Sciatic nerve (tissue), 2 donors: ENCODE results near the gene VPS33A. TPM values are rescaled to one million over a fixed set of nuclear protein-coding genes. Genes with fewer than 3 reads are reported as not detected.
A peak's percentile ranks its signal among the peaks of the same experiment; 100 is the strongest.

Experiments used
- ATAC-seq: fragments of 200-7000 bp; cut with Tn5 transposase; one replicate; pipeline ENCODE4 v1.9.1; 2020; ENCODE audit warnings: mild to moderate bottlenecking, moderate library complexity
- DNase-seq: peaks from one replicate; pipeline ENCODE4 v3.0.0-alpha.2; 2020; ENCODE audit warnings: low spot score
- intact Hi-C: fragments of 100-400 bp; cut with DNase I; formaldehyde crosslinking; loops from one replicate; pipeline ENCODE4 v1.14.2; 2022
- total RNA-seq: library from RNA; stranded (reverse); fragmentation: NEBNext Ultra II Directional; extraction: Animal tissue kit (Norgen Biotek cat#: 25700); gene quantifications from one replicate; pipeline ENCODE4 v1.2.1, GENCODE V29; 2021
- donor health status: DM: no; HTN: no; CAD: no.
- donor health status: DM: no; HTN: no; CAD: no.

Gene VPS33A
- total RNA-seq: 16.5 TPM

DNA sequence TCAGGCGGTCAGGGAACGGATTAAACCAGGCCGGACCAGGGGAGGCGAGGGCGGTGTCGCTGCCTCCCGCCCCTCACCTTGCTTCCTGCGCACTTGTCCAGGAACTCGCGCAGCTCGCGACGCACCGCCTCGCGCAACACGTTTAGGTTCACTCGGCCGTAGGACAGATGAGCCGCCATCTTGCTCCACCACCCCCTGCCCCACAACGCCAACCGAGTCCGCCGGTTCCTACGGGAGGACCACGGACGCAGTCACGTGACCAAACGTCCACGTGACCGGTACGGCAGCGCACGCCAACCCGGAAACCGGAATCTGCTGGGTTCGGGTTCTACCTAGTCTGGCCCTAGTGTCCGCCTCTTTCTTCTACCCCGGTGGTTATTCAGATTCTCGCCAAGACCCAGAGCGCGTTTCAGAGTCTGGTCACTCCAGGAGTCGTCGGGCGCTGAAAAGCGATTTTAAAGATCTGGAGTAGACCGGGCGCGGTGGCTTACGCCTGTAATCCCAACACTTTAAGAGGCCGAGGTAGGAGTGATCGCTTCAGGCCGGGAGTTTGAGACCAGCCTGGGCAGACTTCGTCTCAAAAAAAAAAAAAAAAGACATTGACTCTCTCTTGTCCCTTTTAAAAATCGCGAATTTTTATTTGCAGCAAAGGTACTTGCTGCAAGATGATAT is at the start of gene VPS33A:
TSS of gene VPS33A (minus strand) at position 265 of the 672 bp plus-strand sequence. CDS start at position 179, 86 bp downstream.
- intact Hi-C loops: no loop called here
- peak; percentile 100 for ATAC-seq
- DNase-seq: peak; percentile 98

DNA sequence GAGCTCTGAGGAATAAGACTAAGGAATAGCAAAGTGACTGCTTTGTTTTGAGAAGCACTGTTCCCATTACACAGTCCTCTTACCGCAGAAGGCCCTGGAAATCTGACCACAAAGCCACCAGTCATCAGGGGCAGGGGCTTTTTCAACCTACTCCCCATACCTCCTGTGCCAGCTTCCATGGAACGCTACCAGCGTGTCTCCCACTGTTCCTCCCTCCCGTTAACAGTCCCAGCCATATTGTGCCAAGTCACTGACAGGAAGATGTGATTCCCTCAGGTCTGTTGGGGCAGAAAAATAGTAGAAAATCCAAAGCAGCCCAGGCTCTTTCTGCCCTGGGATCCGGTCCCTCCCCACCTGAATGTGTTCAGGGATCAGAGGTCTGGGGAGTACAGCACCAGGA is 46.6 kb upstream of the VPS33A start:
- intact Hi-C loops: no loop called here
- ATAC-seq (no peak), DNase-seq (no peak)

GRCh38 chr12:122311696-122312095 is 45.4 kb upstream of the VPS33A start:
- no peak for DNase-seq
- intact Hi-C loops: no loop called here
- ATAC-seq: no peak

DNA sequence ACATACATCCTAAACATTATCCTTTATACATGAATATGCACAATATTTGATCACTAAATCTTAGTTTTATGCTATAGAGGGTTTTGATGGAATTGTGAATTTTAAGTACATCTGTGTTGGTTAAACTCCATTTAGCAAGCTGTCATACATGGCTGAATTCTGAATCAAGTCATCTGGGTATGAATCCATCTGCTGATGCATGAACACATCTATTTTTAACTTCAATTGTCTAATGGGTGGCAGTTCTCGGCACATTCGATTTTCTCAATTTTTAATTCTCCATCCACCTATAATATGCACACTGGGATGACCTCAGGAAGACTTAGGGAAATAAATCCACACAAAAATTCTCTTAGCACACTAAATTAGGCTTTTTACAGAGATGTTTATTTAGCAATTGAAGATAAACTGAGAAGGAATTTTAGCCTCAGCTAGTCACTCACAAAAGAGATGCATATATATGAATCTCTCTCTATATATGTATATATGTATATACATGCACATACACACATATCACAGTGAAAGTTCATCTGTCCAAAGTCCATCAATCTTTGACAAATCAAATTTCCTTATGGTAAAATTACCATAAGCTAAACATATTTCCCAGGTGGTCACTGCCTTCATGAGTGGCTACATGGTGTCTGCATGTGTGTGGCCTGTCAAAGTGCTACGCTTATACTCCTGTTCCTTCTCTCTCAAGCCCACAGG is 44.5 kb upstream of the VPS33A start:
- ATAC-seq: no peak
- intact Hi-C loops: no loop called here

DNA sequence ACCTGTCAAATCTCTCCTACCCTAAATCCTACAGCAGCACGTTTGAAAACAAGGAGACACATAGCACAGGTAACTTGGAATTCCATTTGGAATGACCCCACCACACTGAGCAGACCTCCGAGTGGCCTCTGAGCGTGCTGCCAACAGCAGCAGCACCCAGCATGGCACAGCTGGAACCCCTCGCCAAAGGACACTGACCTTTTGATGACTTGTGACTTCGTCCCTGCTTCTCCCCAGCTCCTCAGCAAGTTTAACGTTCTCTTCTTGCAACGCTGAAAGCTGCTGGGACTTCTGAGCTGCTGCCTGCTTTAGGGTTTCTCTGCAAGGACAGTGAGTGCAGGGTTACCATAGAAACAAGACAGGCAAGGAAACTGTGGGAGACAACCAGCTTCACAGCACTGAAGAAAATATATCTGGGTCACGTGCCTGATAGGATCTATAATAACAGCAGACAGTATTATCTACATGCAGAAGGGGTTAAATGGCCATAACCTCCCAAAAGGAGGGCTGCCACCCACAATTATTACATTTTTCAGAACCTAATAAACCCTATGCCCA is 43.3 kb upstream of the VPS33A start:
- DNase-seq: no peak
- no peak for ATAC-seq
- intact Hi-C loops: no loop called here

More for the DNA sequence above, 44.5 kb upstream of the VPS33A start:
- no peak for DNase-seq

GRCh38 chr12:122308811-122309210 is 42.5 kb upstream of the VPS33A start:
- intact Hi-C loops: no loop called here
- ATAC-seq (no peak), DNase-seq (no peak)

DNA sequence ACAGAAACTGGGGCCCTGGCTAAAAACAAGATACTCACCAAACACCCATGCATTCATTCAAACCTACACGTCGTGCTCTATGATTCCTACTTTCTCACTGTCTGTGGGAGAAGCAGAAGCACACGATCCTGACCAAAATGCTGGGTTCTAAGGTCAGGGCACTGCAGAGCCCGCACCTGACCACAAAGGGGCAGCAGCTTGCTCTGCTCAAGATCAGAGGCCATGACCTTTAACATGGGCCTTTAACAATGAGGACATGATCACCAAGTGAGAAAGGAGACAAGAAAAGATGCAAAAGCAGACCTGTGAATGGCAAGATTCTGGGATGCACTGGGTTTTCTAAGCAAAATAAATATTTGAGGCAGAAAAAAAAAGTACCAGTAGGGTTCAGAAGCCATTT is 40.1 kb upstream of the VPS33A start:
- intact Hi-C loops: no loop called here
- no peak for DNase-seq
- no peak for ATAC-seq

DNA sequence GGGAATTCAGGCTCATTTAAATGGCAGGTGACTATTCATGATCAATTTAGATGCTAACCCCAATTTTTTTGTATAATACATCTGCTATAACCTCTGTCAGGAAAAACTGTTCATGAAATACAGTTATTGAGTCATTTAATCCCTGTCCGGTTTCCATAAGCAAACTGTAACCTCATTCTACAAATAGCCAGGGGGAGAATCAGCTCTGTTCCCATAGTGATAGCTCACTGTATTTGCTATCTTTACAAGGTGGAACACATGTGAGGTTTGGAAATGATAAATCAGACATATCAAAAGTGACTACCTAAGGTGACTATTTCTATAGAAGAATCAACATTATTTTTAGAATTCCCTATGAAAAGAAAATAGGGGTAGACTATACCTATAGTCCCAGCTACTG is 38.6 kb upstream of the VPS33A start:
- ATAC-seq (no peak), DNase-seq (no peak)
- intact Hi-C loops: no loop called here

DNA sequence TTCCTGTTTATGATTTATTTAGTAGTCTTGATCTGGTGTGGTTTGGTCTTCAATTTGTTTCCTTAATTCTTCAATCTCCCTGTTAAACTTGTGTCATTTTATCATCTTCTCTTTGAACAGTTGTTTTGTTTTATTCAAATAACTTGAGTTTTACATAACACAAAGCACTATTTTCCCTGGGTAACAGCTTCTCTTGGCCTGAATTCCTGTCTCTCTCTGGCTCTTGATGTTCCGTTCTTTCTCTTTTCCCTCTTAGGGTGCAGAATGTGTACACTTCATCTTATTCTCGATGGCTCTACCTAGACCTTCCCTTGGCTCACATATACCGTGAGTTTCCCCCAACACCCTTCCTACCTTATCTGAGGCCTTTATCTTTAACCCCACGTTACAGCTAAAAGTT is 36.8 kb upstream of the VPS33A start:
- intact Hi-C loops: no loop called here
- DNase-seq: no peak
- ATAC-seq: no peak

DNA sequence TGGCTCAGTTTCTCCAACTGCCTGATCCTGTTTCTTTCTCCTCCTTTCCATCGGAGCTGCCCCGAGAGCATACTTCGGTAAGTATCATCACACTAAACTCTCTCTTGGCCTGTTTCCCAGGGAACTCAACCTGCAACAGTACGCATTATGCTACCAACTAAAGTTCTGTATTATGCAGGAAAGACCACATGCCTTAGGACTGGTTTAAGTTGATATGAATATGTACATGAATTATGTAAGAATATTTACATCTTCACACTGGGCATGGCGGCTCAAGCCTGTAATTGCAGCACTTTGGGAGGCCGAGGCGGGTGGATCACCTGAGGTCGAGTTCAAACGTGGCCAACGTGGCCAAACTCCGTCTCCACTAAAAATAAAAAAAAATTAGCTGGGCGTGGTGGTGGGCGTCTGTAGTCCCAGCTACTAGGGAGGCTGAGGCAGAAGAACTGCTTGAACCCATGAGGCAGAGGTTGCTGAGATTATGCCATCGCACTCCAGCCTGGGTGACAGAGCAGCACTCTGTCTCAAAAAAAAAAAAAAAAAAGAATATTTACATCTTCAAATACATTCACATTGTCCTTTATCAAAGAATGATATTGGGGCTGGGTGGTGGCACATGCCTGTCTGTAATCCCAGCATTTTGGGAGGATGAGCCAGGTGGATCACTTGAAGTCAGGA is 31.9 kb upstream of the VPS33A start:
- DNase-seq (no peak), ATAC-seq (no peak)
- intact Hi-C loops: no loop called here

- ATAC-seq (no peak), DNase-seq (no peak)
- intact Hi-C loops: no loop called here
Measured at GRCh38 chr12:122297494-122297893, 31.2 kb upstream of the VPS33A start.

DNA sequence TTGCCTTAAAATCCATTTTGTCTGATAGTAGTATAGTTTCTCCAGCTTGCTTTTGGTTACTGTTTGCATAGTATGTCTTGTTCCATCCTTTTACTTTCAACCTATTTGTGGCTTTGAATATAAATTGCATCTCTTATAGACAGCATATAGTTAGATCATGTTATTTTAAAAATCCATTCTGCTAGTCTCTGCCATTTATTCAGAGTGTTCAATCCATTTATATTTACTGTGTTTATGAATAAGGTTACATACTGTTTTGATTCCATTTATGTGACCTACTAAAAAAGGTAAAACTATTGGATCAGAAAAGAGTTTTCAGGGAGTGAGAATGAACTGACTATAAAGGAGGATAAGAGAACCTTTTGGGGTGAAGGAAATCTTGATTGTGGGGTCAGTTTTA is 29.6 kb upstream of the VPS33A start:
- no peak for ATAC-seq
- DNase-seq: no peak
- intact Hi-C loops: no loop called here

GRCh38 chr12:122293081-122293480 is 26.8 kb upstream of the VPS33A start:
- intact Hi-C loops: no loop called here
- ATAC-seq (no peak), DNase-seq (no peak)

DNA sequence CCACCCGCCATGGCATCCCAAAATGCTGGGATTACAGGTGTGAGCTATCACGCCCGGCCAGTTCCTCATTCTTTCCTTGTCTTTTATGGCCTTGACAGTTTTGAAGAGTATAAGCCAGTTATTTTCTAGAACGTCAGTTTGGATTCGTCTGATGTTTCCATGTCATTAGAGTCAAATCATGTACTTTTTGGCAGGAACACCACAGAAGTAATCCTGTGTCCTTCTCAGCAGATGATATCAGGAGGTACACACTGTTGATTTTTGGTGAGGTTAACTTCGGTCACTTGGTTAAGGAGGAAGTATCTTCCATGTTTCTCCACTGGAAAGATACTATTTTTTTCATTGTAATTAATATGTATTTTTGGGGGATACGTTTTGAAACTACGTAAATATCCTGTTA is 25.1 kb upstream of the VPS33A start:
- DNase-seq (no peak), ATAC-seq (no peak)
- intact Hi-C loops: no loop called here

DNA sequence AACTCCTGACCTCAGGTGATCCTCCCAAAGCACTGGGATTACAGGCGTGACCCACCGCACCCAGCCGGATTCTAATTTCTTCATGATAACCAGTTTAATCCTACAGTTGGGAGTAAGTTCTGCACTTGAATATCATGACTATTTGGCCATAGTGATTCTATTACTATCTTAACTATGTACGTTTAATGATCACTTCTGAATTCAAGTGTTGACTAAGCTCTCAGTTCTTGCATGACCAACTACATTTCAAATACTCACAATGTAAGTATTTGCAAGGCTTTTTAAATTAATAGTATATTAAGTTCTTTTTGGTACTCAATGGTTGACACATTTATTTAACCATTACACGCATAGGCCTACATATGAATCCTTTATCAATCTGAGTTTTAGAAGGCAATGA is 17.4 kb upstream of the VPS33A start:
- DNase-seq (no peak), ATAC-seq (no peak)
- intact Hi-C loops: no loop called here

GRCh38 chr12:122282061-122282460 is 15.8 kb upstream of the VPS33A start:
- intact Hi-C loops: no loop called here
- DNase-seq: no peak
- no peak for ATAC-seq

GRCh38 chr12:122276242-122276641 is 9.9 kb upstream of the VPS33A start:
- DNase-seq (no peak), ATAC-seq (no peak)
- intact Hi-C loops: no loop called here

DNA sequence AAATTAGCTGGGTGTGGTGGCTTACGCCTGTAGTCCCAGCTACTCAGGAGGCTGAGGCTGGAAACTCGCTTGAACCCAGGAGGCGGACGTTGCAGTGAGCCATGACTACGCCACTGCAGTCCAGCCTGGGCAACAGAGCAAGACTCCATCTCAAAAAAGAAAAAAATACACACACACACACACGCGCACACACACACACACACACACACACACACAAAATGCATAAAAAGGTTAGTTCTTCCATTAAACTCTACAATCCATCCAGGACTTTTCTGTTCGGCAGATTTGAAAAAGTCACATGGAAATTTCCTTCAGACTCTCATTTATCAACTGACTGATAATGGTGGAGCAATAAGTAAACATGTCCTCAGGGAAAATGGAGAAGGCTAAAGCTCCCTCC is 9.2 kb upstream of the VPS33A start:
- ATAC-seq (no peak), DNase-seq (no peak)
- intact Hi-C loops: no loop called here

- intact Hi-C loops: no loop called here
- no peak for DNase-seq
- ATAC-seq: peak; percentile 63
Measured at GRCh38 chr12:122265886-122266229, 436 bp downstream of the VPS33A start.

DNA sequence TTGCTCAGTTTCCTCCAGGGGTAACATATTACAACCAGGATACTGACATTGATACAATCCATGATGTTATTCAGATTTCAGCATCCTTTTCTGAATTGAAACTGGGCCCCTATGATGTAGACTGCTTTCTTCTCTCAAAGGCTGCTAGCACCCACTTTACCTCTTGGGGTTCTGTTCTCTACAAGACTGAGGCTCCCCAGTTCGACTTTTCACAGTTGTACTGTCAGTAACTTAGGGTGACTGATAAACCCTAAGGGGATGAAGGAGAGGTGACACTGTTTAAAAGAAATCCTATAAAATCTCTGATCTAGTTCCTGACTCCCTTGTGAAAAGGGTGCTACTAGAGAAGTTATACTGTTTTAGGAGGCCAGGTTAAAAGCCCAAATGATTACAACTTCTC is 818 bp downstream of the VPS33A start:
- intact Hi-C loops: no loop called here

More for the DNA sequence above, 818 bp downstream of the VPS33A start:
- DNase-seq (no peak), ATAC-seq (no peak)
